ENCODE data around the gene TICAM1.
"Not testable (repeated sequence)": the region's sequence is repeated elsewhere in the genome, so short reads cannot be mapped to it uniquely, and the experiment has no call there.

TICAM1 gene

GRCh38 chr19:4806384-4806783 lies 25.1 kb downstream of the TICAM1 start:
- Histone ChIP-seq H3K36me3 (ENCODE audit: control insufficient read depth in 5 of 5, insufficient read depth in 5 of 5, low read length in 5 of 5) (no peaks in the 10 kb centered on the region), H3K4me1 (ENCODE audit: control insufficient read depth in 5 of 5, insufficient read depth in 5 of 5, low read length in 5 of 5) (peaks cover 0 to 8% (median 6%) of the 10 kb centered on the region in 5 donors), H3K27ac (ENCODE audit: low read depth, low read length) (no peak overlapping the region), H3K4me3 (ENCODE audit: low read depth in 1 of 5, low read length in 5 of 5) (no peak overlapping the region), H3K9ac (ENCODE audit: low read length in 5 of 5) (no peak overlapping the region), H3K27me3 (ENCODE audit: control insufficient read depth in 5 of 5, insufficient read depth in 4 of 5, low read length in 5 of 5) (no peaks in the 10 kb centered on the region), H3K9me3 (ENCODE audit: control insufficient read depth in 5 of 5, low read length in 5 of 5) (no peaks in the 10 kb centered on the region)

- not testable (repeated sequence) for H3K27me3 ChIP-seq (ENCODE audit: control insufficient read depth in 5 of 5, insufficient read depth in 4 of 5, low read length in 5 of 5); H3K9me3 ChIP-seq (ENCODE audit: control insufficient read depth in 5 of 5, low read length in 5 of 5); H3K4me3 ChIP-seq (ENCODE audit: low read depth in 1 of 5, low read length in 5 of 5); H3K9ac ChIP-seq (ENCODE audit: low read length in 5 of 5); H3K4me1 ChIP-seq (ENCODE audit: control insufficient read depth in 5 of 5, insufficient read depth in 5 of 5, low read length in 5 of 5); H3K27ac ChIP-seq (ENCODE audit: low read depth, low read length); H3K36me3 ChIP-seq (ENCODE audit: control insufficient read depth in 5 of 5, insufficient read depth in 5 of 5, low read length in 5 of 5)
Observed at GRCh38 chr19:4805140-4805539, 26.4 kb downstream of the TICAM1 start.

- no peaks in the 10 kb centered on the region for H3K27me3 ChIP-seq (ENCODE audit: control insufficient read depth in 5 of 5, insufficient read depth in 4 of 5, low read length in 5 of 5)
- H3K9ac ChIP-seq (ENCODE audit: low read length in 5 of 5): no peak overlapping the region
- H3K4me1 ChIP-seq (ENCODE audit: control insufficient read depth in 5 of 5, insufficient read depth in 5 of 5, low read length in 5 of 5): peaks cover 0 to 6% (median 5%) of the 10 kb centered on the region in 5 donors
- no peak overlapping the region for H3K27ac ChIP-seq (ENCODE audit: low read depth, low read length)
- peak overlapping the region in 1 of 5 donors; percentile 11 for H3K4me3 ChIP-seq (ENCODE audit: low read depth in 1 of 5, low read length in 5 of 5)
- no peaks in the 10 kb centered on the region for H3K9me3 ChIP-seq (ENCODE audit: control insufficient read depth in 5 of 5, low read length in 5 of 5)
- H3K36me3 ChIP-seq (ENCODE audit: control insufficient read depth in 5 of 5, insufficient read depth in 5 of 5, low read length in 5 of 5): no peaks in the 10 kb centered on the region
Observed at GRCh38 chr19:4803736-4804695, 27.5 kb downstream of the TICAM1 start.

- Histone ChIP-seq H3K36me3 (ENCODE audit: control insufficient read depth in 5 of 5, insufficient read depth in 5 of 5, low read length in 5 of 5) (peaks cover 0 to 4% (median 0%) of the 10 kb centered on the region in 5 donors), H3K27me3 (ENCODE audit: control insufficient read depth in 5 of 5, insufficient read depth in 4 of 5, low read length in 5 of 5) (no peaks in the 10 kb centered on the region), H3K27ac (ENCODE audit: low read depth, low read length) (no peak overlapping the region), H3K4me1 (ENCODE audit: control insufficient read depth in 5 of 5, insufficient read depth in 5 of 5, low read length in 5 of 5) (peaks cover 0 to 6% (median 5%) of the 10 kb centered on the region in 5 donors), H3K9ac (ENCODE audit: low read length in 5 of 5) (no peak overlapping the region), H3K9me3 (ENCODE audit: control insufficient read depth in 5 of 5, low read length in 5 of 5) (no peaks in the 10 kb centered on the region), H3K4me3 (ENCODE audit: low read depth in 1 of 5, low read length in 5 of 5) (no peak overlapping the region)
Observed at GRCh38 chr19:4802711-4803110, 28.8 kb downstream of the TICAM1 start.

- Histone ChIP-seq H3K27me3 (ENCODE audit: control insufficient read depth in 5 of 5, insufficient read depth in 4 of 5, low read length in 5 of 5) (no peaks in the 10 kb centered on the region), H3K36me3 (ENCODE audit: control insufficient read depth in 5 of 5, insufficient read depth in 5 of 5, low read length in 5 of 5) (peaks cover 0 to 12% (median 8%) of the 10 kb centered on the region in 5 donors), H3K9me3 (ENCODE audit: control insufficient read depth in 5 of 5, low read length in 5 of 5) (no peaks in the 10 kb centered on the region), H3K4me1 (ENCODE audit: control insufficient read depth in 5 of 5, insufficient read depth in 5 of 5, low read length in 5 of 5) (peaks cover 0 to 11% (median 6%) of the 10 kb centered on the region in 5 donors), H3K9ac (ENCODE audit: low read length in 5 of 5) (no peak overlapping the region), H3K27ac (ENCODE audit: low read depth, low read length) (no peak overlapping the region), H3K4me3 (ENCODE audit: low read depth in 1 of 5, low read length in 5 of 5) (no peak overlapping the region)
Observed at GRCh38 chr19:4801085-4801619, 30.4 kb downstream of the TICAM1 start.

- H3K4me3 ChIP-seq (ENCODE audit: low read depth in 1 of 5, low read length in 5 of 5): no peak overlapping the region
Observed at GRCh38 chr19:4800591-4801081, 30.9 kb downstream of the TICAM1 start.

GRCh38 chr19:4795400-4795799 lies 36.1 kb downstream of the TICAM1 start:
- H3K27me3 ChIP-seq (ENCODE audit: control insufficient read depth in 5 of 5, insufficient read depth in 4 of 5, low read length in 5 of 5): peaks cover 0 to 6% (median 0%) of the 10 kb centered on the region in 5 donors
- H3K9ac ChIP-seq (ENCODE audit: low read length in 5 of 5): no peak overlapping the region
- H3K9me3 ChIP-seq (ENCODE audit: control insufficient read depth in 5 of 5, low read length in 5 of 5): peaks cover 0 to 3% (median 0%) of the 10 kb centered on the region in 5 donors
- peaks cover 0 to 41% (median 29%) of the 10 kb centered on the region in 5 donors for H3K36me3 ChIP-seq (ENCODE audit: control insufficient read depth in 5 of 5, insufficient read depth in 5 of 5, low read length in 5 of 5)
- no peak overlapping the region for H3K4me3 ChIP-seq (ENCODE audit: low read depth in 1 of 5, low read length in 5 of 5)
- H3K4me1 ChIP-seq (ENCODE audit: control insufficient read depth in 5 of 5, insufficient read depth in 5 of 5, low read length in 5 of 5): peaks cover 5 to 44% (median 22%) of the 10 kb centered on the region in 5 donors
- H3K27ac ChIP-seq (ENCODE audit: low read depth, low read length): no peak overlapping the region

More at GRCh38 chr19:4800591-4801081, 30.9 kb downstream of the TICAM1 start:
- Histone ChIP-seq H3K4me1 (ENCODE audit: control insufficient read depth in 5 of 5, insufficient read depth in 5 of 5, low read length in 5 of 5) (peaks cover 0 to 11% (median 6%) of the 10 kb centered on the region in 5 donors), H3K9me3 (ENCODE audit: control insufficient read depth in 5 of 5, low read length in 5 of 5) (no peaks in the 10 kb centered on the region), H3K9ac (ENCODE audit: low read length in 5 of 5) (no peak overlapping the region), H3K27me3 (ENCODE audit: control insufficient read depth in 5 of 5, insufficient read depth in 4 of 5, low read length in 5 of 5) (no peaks in the 10 kb centered on the region), H3K27ac (ENCODE audit: low read depth, low read length) (no peak overlapping the region), H3K36me3 (ENCODE audit: control insufficient read depth in 5 of 5, insufficient read depth in 5 of 5, low read length in 5 of 5) (peaks cover 0 to 14% (median 8%) of the 10 kb centered on the region in 5 donors)

- Histone ChIP-seq H3K27me3 (ENCODE audit: control insufficient read depth in 5 of 5, insufficient read depth in 4 of 5, low read length in 5 of 5) (peaks cover 0 to 6% (median 0%) of the 10 kb centered on the region in 5 donors), H3K9ac (ENCODE audit: low read length in 5 of 5) (no peak overlapping the region), H3K27ac (ENCODE audit: low read depth, low read length) (no peak overlapping the region), H3K4me3 (ENCODE audit: low read depth in 1 of 5, low read length in 5 of 5) (no peak overlapping the region), H3K4me1 (ENCODE audit: control insufficient read depth in 5 of 5, insufficient read depth in 5 of 5, low read length in 5 of 5) (peaks cover 5 to 44% (median 22%) of the 10 kb centered on the region in 5 donors), H3K9me3 (ENCODE audit: control insufficient read depth in 5 of 5, low read length in 5 of 5) (peaks cover 0 to 3% (median 0%) of the 10 kb centered on the region in 5 donors), H3K36me3 (ENCODE audit: control insufficient read depth in 5 of 5, insufficient read depth in 5 of 5, low read length in 5 of 5) (peaks cover 0 to 41% (median 29%) of the 10 kb centered on the region in 5 donors)
Observed at GRCh38 chr19:4794971-4795370, 36.5 kb downstream of the TICAM1 start.

- not testable (repeated sequence) for H3K27ac ChIP-seq (ENCODE audit: low read depth, low read length); H3K4me3 ChIP-seq (ENCODE audit: low read depth in 1 of 5, low read length in 5 of 5); H3K9me3 ChIP-seq (ENCODE audit: control insufficient read depth in 5 of 5, low read length in 5 of 5); H3K9ac ChIP-seq (ENCODE audit: low read length in 5 of 5); H3K27me3 ChIP-seq (ENCODE audit: control insufficient read depth in 5 of 5, insufficient read depth in 4 of 5, low read length in 5 of 5)
- Histone ChIP-seq H3K36me3 (ENCODE audit: control insufficient read depth in 5 of 5, insufficient read depth in 5 of 5, low read length in 5 of 5) (peaks cover 0 to 37% (median 29%) of the 10 kb centered on the region in 5 donors), H3K4me1 (ENCODE audit: control insufficient read depth in 5 of 5, insufficient read depth in 5 of 5, low read length in 5 of 5) (peaks cover 5 to 44% (median 22%) of the 10 kb centered on the region in 5 donors)
Observed at GRCh38 chr19:4793278-4793677, 38.2 kb downstream of the TICAM1 start.

- Histone ChIP-seq H3K4me3 (ENCODE audit: low read depth in 1 of 5, low read length in 5 of 5) (peak overlapping the region in 2 of 5 donors; percentile 78 to 88), H3K36me3 (ENCODE audit: control insufficient read depth in 5 of 5, insufficient read depth in 5 of 5, low read length in 5 of 5) (peaks cover 0 to 37% (median 29%) of the 10 kb centered on the region in 5 donors), H3K4me1 (ENCODE audit: control insufficient read depth in 5 of 5, insufficient read depth in 5 of 5, low read length in 5 of 5) (peaks cover 5 to 47% (median 22%) of the 10 kb centered on the region in 5 donors)
- not testable (repeated sequence) for H3K9ac ChIP-seq (ENCODE audit: low read length in 5 of 5); H3K9me3 ChIP-seq (ENCODE audit: control insufficient read depth in 5 of 5, low read length in 5 of 5); H3K27ac ChIP-seq (ENCODE audit: low read depth, low read length); H3K27me3 ChIP-seq (ENCODE audit: control insufficient read depth in 5 of 5, insufficient read depth in 4 of 5, low read length in 5 of 5)
Observed at GRCh38 chr19:4792866-4793195, 38.7 kb downstream of the TICAM1 start.

Data from subcutaneous abdominal adipose tissue (tissue), 5 donors.